SK-N-SH (cell line): Measurements from ENCODE around the gene PIGZ. TPM values are rescaled to one million over a fixed set of nuclear protein-coding genes. Genes with fewer than 3 reads are reported as not detected.
A peak's percentile ranks its signal among the peaks of the same experiment; 100 is the strongest.

Experiments
- CTCF ChIA-PET: fragments of 300-600, 350-600 bp; formaldehyde crosslinking; extraction: SDS; loops from one replicate; lab custom pipeline; 2021; lab: Yijun Ruan, JAX
- POLR2A ChIA-PET: fragments of 350-600 bp; sonication (Branson Sonifier 250); formaldehyde crosslinking; extraction: SDS; loops from one replicate; lab custom pipeline; 2020; ENCODE audit warnings: antibody characterized with exemption, inconsistent platforms; lab: Yijun Ruan, JAX
- DNase-seq: peaks from one replicate; pipeline ENCODE4 v3.0.0; 2012
- H2AFZ ChIP-seq: fragments of 200-600 bp; sonication (generic); 2 replicates; pipeline ENCODE4 v1.8.1; 2016; ENCODE audit warnings: antibody characterized with exemption, mild to moderate bottlenecking, low read depth
- H3F3A ChIP-seq: fragments of 200-600 bp; sonication (generic); replicated peaks from 2 replicates; pipeline ENCODE3; 2016; ENCODE audit warnings: antibody characterized with exemption, mild to moderate bottlenecking; ENCODE audit not compliant: insufficient read depth
- H3K27ac ChIP-seq, 2 experiments: fragments of 200-500 bp in 1 of 2; fragments of 200-600 bp in 1 of 2; sonication (Bioruptor generic) in 1 of 2; sonication (generic), shearing (Covaris generic) in 1 of 2; 2 replicates each; pipeline versions ENCODE4 v1.5.1 to v1.6.1; 2014 to 2016; ENCODE audit warnings: low read depth in 2 of 2, inconsistent platforms in 1 of 2, low read length in 1 of 2, mild to moderate bottlenecking in 1 of 2, mixed read lengths in 1 of 2
- H3K27me3 ChIP-seq: fragments of 200-600 bp; sonication (generic), shearing (Covaris generic); 2 replicates; pipeline ENCODE4 v1.6.1; 2016; ENCODE audit warnings: mixed run types; ENCODE audit not compliant: insufficient read depth
- H3K36me3 ChIP-seq, 2 experiments: fragments of 200-500 bp in 1 of 2; fragments of 200-600 bp in 1 of 2; sonication (Bioruptor generic) in 1 of 2; sonication (generic) in 1 of 2; replicated peaks in 1 of 2; 2 replicates each; pipeline versions ENCODE3 to v1.5.1; 2014 to 2016; ENCODE audit warnings: low read length in 1 of 2, mild to moderate bottlenecking in 1 of 2; ENCODE audit not compliant: insufficient read depth in 2 of 2, control insufficient read depth in 1 of 2
- H3K4me1 ChIP-seq, 2 experiments: fragments of 200-500 bp in 1 of 2; fragments of 200-600 bp in 1 of 2; sonication (Bioruptor generic) in 1 of 2; sonication (generic), shearing (Covaris generic) in 1 of 2; 2 replicates each; pipeline versions ENCODE4 v1.5.1 to v1.6.1; 2014 to 2016; ENCODE audit warnings: low read depth in 1 of 2, low read length in 1 of 2, mixed run types in 1 of 2; ENCODE audit not compliant: insufficient read depth in 2 of 2, control insufficient read depth in 1 of 2
- H3K4me2 ChIP-seq: fragments of 200-600 bp; sonication (generic), shearing (Covaris generic); 2 replicates; pipeline ENCODE4 v1.6.1; 2017; ENCODE audit warnings: mixed run types
- H3K4me3 ChIP-seq, 2 experiments: fragments of 200-500 bp in 1 of 2; fragments of 200-600 bp in 1 of 2; sonication (Bioruptor generic) in 1 of 2; sonication (generic), shearing (Covaris generic) in 1 of 2; 2 replicates each; pipeline versions ENCODE4 v1.5.1 to v1.8.1; 2014 to 2016; ENCODE audit warnings: low read depth in 2 of 2, inconsistent platforms in 1 of 2, low read length in 1 of 2, mild to moderate bottlenecking in 1 of 2, mixed read lengths in 1 of 2, moderate library complexity in 1 of 2
- H3K79me2 ChIP-seq: fragments of 200-600 bp; sonication (generic); 2 replicates; pipeline ENCODE4 v1.8.1; 2017; ENCODE audit warnings: mild to moderate bottlenecking; ENCODE audit not compliant: insufficient read depth
- H3K9ac ChIP-seq: fragments of 200-600 bp; sonication (generic); 2 replicates; pipeline ENCODE4 v1.6.1; 2017; ENCODE audit warnings: mixed run types
- H3K9me2 ChIP-seq: fragments of 200-600 bp; sonication (generic); 2 replicates; pipeline ENCODE4 v1.6.1; 2017; ENCODE audit warnings: mixed run types
- H3K9me3 ChIP-seq: fragments of 200-600 bp; sonication (generic); 2 replicates; pipeline ENCODE4 v1.6.1; 2017; ENCODE audit warnings: mixed run types, mild to moderate bottlenecking, moderate library complexity
- H4K20me1 ChIP-seq: fragments of 200-600 bp; sonication (generic); 2 replicates; pipeline ENCODE4 v1.6.1; 2017; ENCODE audit warnings: mild to moderate bottlenecking, mixed run types; ENCODE audit not compliant: insufficient read depth
- CHD2 ChIP-seq: fragments of 150-350 bp; IDR thresholded peaks from 2 replicates; pipeline ENCODE4 v1.6.1; 2018; ENCODE audit warnings: low read length; ENCODE audit not compliant: partially characterized antibody
- GABPA ChIP-seq: IDR thresholded peaks from 2 replicates; pipeline ENCODE4 v1.4.0; 2012; ENCODE audit warnings: low read depth, mild to moderate bottlenecking
- JUND ChIP-seq: IDR thresholded peaks from 2 replicates; pipeline ENCODE4 v1.4.0; 2012
- MXI1 ChIP-seq: IDR thresholded peaks from 2 replicates; pipeline ENCODE4 v1.6.1; 2012; ENCODE audit warnings: mild to moderate bottlenecking, low read depth, low read length, improper control_type of control experiment
- POLR2AphosphoS5 ChIP-seq: IDR thresholded peaks from 2 replicates; pipeline ENCODE4 v1.6.1; 2012; ENCODE audit warnings: low read depth, low read length
- RAD21 ChIP-seq: IDR thresholded peaks from 2 replicates; pipeline ENCODE4 v1.6.1; 2012; ENCODE audit warnings: mild to moderate bottlenecking, low read length
- WGBS: methylation state at CpG from one replicate; pipeline ENCODE4 v1.1.6; 2017; ENCODE audit warnings: low lambda C conversion rate; 5-methylcytosine and 5-hydroxymethylcytosine counted together
- polyA plus RNA-seq, 3 experiments: library from polyadenylated mRNA; depleted of rRNA; stranded (reverse); fragments of >200 nt; gene quantifications; 2 replicates each; pipeline ENCODE4 v1.2.3, GENCODE V29; 2012
- TF ChIP-seq, protein P1 (sequence below): fragments of 200-600 bp; sonication (generic); IDR thresholded peaks from 2 replicates; pipeline ENCODE4 v1.6.1; 2017; ENCODE audit warnings: antibody characterized with exemption, mild to moderate bottlenecking, moderate library complexity
- TF ChIP-seq, protein P2 (sequence below): IDR thresholded peaks from 2 replicates; pipeline ENCODE4 v1.6.1; 2012; ENCODE audit warnings: mild to moderate bottlenecking, low read depth, low read length, moderate library complexity
- TF ChIP-seq, protein P3 (sequence below): IDR thresholded peaks from 2 replicates; pipeline ENCODE4 v1.4.0; 2012; ENCODE audit warnings: low read depth
- TF ChIP-seq, protein P4 (sequence below): fragments of 150-350 bp; IDR thresholded peaks from 2 replicates; pipeline ENCODE4 v1.6.1; 2016; ENCODE audit warnings: mild to moderate bottlenecking, low read depth, low read length
- TF ChIP-seq, protein P5 (sequence below): IDR thresholded peaks from 2 replicates; pipeline ENCODE4 v1.4.0; 2012; ENCODE audit warnings: low read depth, borderline replicate concordance

The PIGZ gene
- polyA plus RNA-seq, 1 of the 3 experiments (the other 2 are of a cell fraction), result 5.0 TPM

DNA sequence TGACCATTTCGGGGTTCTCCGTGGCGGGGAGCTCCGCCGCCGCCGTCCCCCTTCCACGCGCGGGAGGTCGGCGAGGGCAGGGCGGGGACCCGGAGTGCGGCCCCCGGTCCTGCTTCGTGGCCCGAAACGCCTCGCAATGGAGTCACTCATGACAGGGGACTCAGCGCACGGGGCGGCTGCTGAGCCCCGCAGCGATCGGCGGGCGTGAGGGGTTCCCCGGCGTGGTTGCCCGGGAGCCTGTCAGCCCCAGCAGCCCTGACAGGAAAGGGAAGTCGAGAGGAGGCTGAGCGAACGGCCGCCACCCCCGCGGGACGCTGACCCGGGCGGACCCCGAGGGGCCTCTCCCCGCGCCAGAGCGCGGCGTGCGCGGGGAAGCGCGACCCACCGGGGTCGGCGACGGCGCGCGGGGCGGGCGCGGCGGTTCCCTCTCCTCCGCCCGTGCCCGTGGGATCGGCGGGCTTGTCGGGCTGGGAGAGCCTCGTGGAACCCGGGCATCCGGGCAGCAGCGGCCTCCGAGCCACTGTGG is 564 bp upstream of the PIGZ start (continued):
- TF ChIP-seq, protein P1, sequence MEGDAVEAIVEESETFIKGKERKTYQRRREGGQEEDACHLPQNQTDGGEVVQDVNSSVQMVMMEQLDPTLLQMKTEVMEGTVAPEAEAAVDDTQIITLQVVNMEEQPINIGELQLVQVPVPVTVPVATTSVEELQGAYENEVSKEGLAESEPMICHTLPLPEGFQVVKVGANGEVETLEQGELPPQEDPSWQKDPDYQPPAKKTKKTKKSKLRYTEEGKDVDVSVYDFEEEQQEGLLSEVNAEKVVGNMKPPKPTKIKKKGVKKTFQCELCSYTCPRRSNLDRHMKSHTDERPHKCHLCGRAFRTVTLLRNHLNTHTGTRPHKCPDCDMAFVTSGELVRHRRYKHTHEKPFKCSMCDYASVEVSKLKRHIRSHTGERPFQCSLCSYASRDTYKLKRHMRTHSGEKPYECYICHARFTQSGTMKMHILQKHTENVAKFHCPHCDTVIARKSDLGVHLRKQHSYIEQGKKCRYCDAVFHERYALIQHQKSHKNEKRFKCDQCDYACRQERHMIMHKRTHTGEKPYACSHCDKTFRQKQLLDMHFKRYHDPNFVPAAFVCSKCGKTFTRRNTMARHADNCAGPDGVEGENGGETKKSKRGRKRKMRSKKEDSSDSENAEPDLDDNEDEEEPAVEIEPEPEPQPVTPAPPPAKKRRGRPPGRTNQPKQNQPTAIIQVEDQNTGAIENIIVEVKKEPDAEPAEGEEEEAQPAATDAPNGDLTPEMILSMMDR, result no peak
- TF ChIP-seq, protein P2, sequence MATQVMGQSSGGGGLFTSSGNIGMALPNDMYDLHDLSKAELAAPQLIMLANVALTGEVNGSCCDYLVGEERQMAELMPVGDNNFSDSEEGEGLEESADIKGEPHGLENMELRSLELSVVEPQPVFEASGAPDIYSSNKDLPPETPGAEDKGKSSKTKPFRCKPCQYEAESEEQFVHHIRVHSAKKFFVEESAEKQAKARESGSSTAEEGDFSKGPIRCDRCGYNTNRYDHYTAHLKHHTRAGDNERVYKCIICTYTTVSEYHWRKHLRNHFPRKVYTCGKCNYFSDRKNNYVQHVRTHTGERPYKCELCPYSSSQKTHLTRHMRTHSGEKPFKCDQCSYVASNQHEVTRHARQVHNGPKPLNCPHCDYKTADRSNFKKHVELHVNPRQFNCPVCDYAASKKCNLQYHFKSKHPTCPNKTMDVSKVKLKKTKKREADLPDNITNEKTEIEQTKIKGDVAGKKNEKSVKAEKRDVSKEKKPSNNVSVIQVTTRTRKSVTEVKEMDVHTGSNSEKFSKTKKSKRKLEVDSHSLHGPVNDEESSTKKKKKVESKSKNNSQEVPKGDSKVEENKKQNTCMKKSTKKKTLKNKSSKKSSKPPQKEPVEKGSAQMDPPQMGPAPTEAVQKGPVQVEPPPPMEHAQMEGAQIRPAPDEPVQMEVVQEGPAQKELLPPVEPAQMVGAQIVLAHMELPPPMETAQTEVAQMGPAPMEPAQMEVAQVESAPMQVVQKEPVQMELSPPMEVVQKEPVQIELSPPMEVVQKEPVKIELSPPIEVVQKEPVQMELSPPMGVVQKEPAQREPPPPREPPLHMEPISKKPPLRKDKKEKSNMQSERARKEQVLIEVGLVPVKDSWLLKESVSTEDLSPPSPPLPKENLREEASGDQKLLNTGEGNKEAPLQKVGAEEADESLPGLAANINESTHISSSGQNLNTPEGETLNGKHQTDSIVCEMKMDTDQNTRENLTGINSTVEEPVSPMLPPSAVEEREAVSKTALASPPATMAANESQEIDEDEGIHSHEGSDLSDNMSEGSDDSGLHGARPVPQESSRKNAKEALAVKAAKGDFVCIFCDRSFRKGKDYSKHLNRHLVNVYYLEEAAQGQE, result no peak
- TF ChIP-seq, protein P3, sequence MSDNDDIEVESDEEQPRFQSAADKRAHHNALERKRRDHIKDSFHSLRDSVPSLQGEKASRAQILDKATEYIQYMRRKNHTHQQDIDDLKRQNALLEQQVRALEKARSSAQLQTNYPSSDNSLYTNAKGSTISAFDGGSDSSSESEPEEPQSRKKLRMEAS, result no peak
- TF ChIP-seq, protein P4, sequence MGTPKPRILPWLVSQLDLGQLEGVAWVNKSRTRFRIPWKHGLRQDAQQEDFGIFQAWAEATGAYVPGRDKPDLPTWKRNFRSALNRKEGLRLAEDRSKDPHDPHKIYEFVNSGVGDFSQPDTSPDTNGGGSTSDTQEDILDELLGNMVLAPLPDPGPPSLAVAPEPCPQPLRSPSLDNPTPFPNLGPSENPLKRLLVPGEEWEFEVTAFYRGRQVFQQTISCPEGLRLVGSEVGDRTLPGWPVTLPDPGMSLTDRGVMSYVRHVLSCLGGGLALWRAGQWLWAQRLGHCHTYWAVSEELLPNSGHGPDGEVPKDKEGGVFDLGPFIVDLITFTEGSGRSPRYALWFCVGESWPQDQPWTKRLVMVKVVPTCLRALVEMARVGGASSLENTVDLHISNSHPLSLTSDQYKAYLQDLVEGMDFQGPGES, result no peak

DNA sequence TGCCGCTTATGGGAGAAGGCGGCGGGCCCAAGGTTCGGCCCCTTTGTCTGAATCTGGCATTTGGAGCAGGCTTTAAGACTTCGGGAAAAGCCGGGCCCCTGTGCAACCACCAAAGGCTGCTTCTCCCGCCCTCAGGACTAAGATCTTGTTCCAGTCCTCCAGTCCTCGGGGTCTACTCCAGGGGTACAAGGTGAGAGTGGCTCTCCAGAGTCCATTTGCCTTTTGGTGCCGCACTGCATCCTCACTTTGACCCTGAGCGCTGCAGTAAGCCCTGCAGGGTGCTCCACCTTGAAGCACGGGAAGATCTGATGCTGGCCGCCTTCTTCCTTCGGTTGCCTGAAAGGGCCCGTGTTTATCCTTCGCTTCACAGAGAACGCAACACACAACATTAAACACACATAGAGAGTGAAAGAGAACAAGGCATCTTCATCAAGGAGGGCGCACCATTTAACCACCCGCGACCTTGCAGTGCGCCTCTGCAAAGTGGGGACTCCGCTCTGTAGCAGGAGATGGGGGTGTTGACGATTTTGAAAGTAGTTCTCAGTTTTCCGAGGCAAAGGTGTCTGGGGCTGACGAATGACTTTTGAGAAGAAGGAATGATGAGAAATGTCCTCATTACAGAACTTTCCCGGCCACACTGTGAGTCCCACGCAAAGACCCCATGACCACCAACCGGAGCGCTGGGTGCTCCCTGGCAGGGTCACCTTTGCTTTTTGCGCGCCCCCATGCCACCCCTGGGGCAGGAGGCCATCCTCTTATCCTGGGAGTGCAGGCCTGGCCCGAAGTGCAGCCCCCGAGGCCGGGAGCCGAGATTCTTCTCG is 1.0 kb downstream of the PIGZ start:
- Histone ChIP-seq H3F3A (no peaks in the 10 kb centered on the region), H3K9me3 (no peaks in the 10 kb centered on the region), H3K79me2 (no peaks in the 10 kb centered on the region), H3K9ac (no peak overlapping the region), H2AFZ (no peak overlapping the region), H3K36me3 (no peaks in the 10 kb centered on the region), H3K4me1 (peaks cover 0 to 6% of the 10 kb centered on the region in 2 experiments; a peak in 1 of 4 replicates), H3K27ac (no peak overlapping the region), H3K4me2 (peak overlapping the region; percentile 87), H3K27me3 (no peaks in the 10 kb centered on the region), H4K20me1 (no peaks in the 10 kb centered on the region), H3K9me2 (no peaks in the 10 kb centered on the region), H3K4me3 (peak overlapping the region; percentile 63 to 64; a peak in 3 of 4 replicates)
- CTCF ChIA-PET, result interaction anchor here (1.0 to 3.7 kb wide), 4 partner anchors 17 to 358 kb away, joined by 3 to 16 read pairs (median 3); partner anchors contain the start of gene NCBP2
- DNase-seq, result no peak
- TF ChIP-seq, protein P5, sequence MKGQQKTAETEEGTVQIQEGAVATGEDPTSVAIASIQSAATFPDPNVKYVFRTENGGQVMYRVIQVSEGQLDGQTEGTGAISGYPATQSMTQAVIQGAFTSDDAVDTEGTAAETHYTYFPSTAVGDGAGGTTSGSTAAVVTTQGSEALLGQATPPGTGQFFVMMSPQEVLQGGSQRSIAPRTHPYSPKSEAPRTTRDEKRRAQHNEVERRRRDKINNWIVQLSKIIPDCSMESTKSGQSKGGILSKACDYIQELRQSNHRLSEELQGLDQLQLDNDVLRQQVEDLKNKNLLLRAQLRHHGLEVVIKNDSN, result no peak
- TF ChIP-seq, protein P4, result no peak
- no peak for TF ChIP-seq JUND
- no peak for TF ChIP-seq MXI1
- no peak for TF ChIP-seq POLR2AphosphoS5
- TF ChIP-seq, protein P1, result no peak
- TF ChIP-seq GABPA, result no peak
- TF ChIP-seq CHD2, result no peak
- no peak for TF ChIP-seq RAD21
- WGBS, result 98% methylated on average over 25 of the region's 35 CpGs
- POLR2A ChIA-PET, result no interaction called here
